CD4-positive, alpha-beta T cell (primary cell): ENCODE measurements around the gene SLC25A13. TPM values are rescaled to one million over a fixed set of nuclear protein-coding genes. Genes with fewer than 3 reads are reported as not detected.

Experiments
- ATAC-seq: fragments of 200-7000 bp; cut with Tn5 transposase; one replicate; pipeline ENCODE4 v1.10.0; 2022; ENCODE audit warnings: mild to moderate bottlenecking; ENCODE audit not compliant: poor library complexity
- CTCF ChIA-PET: fragments of 350-600 bp; sonication (Branson Sonifier 250); formaldehyde crosslinking; loops from one replicate; lab custom pipeline; 2021; ENCODE audit warnings: antibody characterized with exemption, inconsistent platforms; lab: Charles Lee
- POLR2A ChIA-PET: fragments of 350-600 bp; sonication (Branson Sonifier 250); formaldehyde crosslinking; loops from one replicate; lab custom pipeline; 2021; ENCODE audit warnings: antibody characterized with exemption, inconsistent platforms; lab: Charles Lee
- DNase-seq, 14 experiments: peaks; one replicate each; pipeline ENCODE4 v3.0.0-alpha.2; 2013 to 2020; ENCODE audit warnings: mixed read lengths in 2 of 14
- H3K27ac ChIP-seq, 2 donors: one replicate each; pipeline versions ENCODE4 v1.5.1 to v1.7.0; 2013; ENCODE audit warnings: low read length in 2 of 2, low read depth in 1 of 2, mild to moderate bottlenecking in 1 of 2
- H3K27me3 ChIP-seq, 2 experiments: 1 replicate in 1 of 2; 2 replicates in 1 of 2; pipeline versions ENCODE4 v1.6.1 to v1.7.0; 2013; ENCODE audit warnings: low read length in 2 of 2, control low read depth in 1 of 2, mild to moderate bottlenecking in 1 of 2, moderate library complexity in 1 of 2; ENCODE audit not compliant: insufficient read depth in 2 of 2, control insufficient read depth in 1 of 2
- H3K36me3 ChIP-seq: one replicate; pipeline ENCODE4 v1.6.1; 2013; ENCODE audit warnings: low read length, control low read depth; ENCODE audit not compliant: insufficient read depth
- H3K4me1 ChIP-seq: one replicate; pipeline ENCODE4 v1.6.1; 2013; ENCODE audit warnings: low read length, control low read depth; ENCODE audit not compliant: insufficient read depth
- H3K4me3 ChIP-seq: one replicate; pipeline ENCODE4 v1.5.1; 2013; ENCODE audit warnings: mild to moderate bottlenecking, low read length, moderate library complexity
- H3K9me3 ChIP-seq, 2 experiments: 1 replicate in 1 of 2; 2 replicates in 1 of 2; pipeline versions ENCODE4 v1.6.1 to v1.7.0; 2013; ENCODE audit warnings: low read length in 2 of 2, mild to moderate bottlenecking in 2 of 2, control low read depth in 1 of 2, moderate library complexity in 1 of 2; ENCODE audit not compliant: control insufficient read depth in 1 of 2, insufficient read depth in 1 of 2
- H3K27ac Mint-ChIP-seq: one replicate; pipeline ENCODE4 v1.8.0; 2020; ENCODE audit warnings: mixed read lengths
- H3K27me3 Mint-ChIP-seq: one replicate; pipeline ENCODE4 v1.8.0; 2021; ENCODE audit warnings: mixed read lengths
- H3K36me3 Mint-ChIP-seq: one replicate; pipeline ENCODE4 v1.8.0; 2021; ENCODE audit warnings: low read depth, mixed read lengths
- H3K4me1 Mint-ChIP-seq: one replicate; pipeline ENCODE4 v1.8.0; 2021; ENCODE audit warnings: low read depth, mixed read lengths
- H3K4me3 Mint-ChIP-seq: one replicate; pipeline ENCODE4 v1.8.0; 2020; ENCODE audit warnings: mild to moderate bottlenecking, mixed read lengths
- H3K9me3 Mint-ChIP-seq: one replicate; pipeline ENCODE4 v1.8.0; 2020; ENCODE audit warnings: mixed read lengths
- intact Hi-C, 2 experiments: fragments of 100-400 bp; cut with DNase I in 1 of 2; cut with micrococcal nuclease in 1 of 2; formaldehyde crosslinking; loops; one replicate each; pipeline versions ENCODE4 v1.15.1 to v1.9.0; 2023 to 2025; cut with DNase I, micrococcal nuclease
- total RNA-seq, 174 experiments: library from RNA in 2 of 174; stranded (reverse) in 2 of 174; gene quantifications; one replicate each; pipeline ENCODE4 v1.2.3 and lab custom pipeline; 2021 to 2026
- TF ChIP-seq, protein P1 (sequence below): fragments of 200-600 bp; IDR thresholded peaks from one replicate; pipeline ENCODE4 v1.8.0; 2022; ENCODE audit warnings: antibody characterized with exemption, mild to moderate bottlenecking

SLC25A13 gene
- total RNA-seq, 2 experiments from 2014 or later, result 12.7 to 13.5 TPM

DNA sequence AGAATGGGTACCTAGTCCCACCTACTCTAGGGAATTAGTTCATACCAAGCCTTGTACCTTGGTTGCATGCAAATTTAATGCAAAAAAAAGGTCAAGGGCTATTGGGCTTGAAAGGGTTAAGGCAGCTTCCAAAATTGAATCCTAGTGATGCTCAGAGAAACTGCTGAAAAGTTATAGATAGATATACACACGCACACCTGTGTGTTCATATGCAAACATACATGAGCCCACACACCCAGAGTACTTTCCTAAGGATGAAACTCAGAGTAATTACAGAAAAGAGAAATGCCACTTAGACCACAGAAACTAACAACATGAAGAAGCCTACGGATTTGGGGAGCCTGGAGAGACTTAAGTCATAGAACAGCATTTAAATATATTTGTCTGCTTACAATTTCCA is 1.5 kb downstream of the SLC25A13 start:
- H3K9me3 ChIP-seq, result no peaks in the 10 kb centered on the region
- Mint-ChIP-seq H3K4me1 (peaks cover 38% of the 10 kb centered on the region), H3K36me3 (peaks cover 7% of the 10 kb centered on the region), H3K27me3 (no peaks in the 10 kb centered on the region), H3K9me3 (no peaks in the 10 kb centered on the region), H3K4me3 (peak overlapping the region; percentile 97), H3K27ac (peak overlapping the region; percentile 96)
- CTCF ChIA-PET, result no interaction called here
- POLR2A ChIA-PET, result interaction anchor here (1.0 kb wide), 1 partner anchor 35 kb away, joined by 6 read pairs; no protein-coding TSS in a partner anchor
- H3K36me3 ChIP-seq, result no peaks in the 10 kb centered on the region
- intact Hi-C loops, result loop anchor here (5.0 to 10.0 kb wide), 2 partner anchors 33 to 384 kb away; partner anchors contain the start of gene SEM1 (in 1 of the 2)
- ATAC-seq (no peak), DNase-seq (peak in 1 of 14 experiments; percentile 15)
- no peak overlapping the region for H3K4me3 ChIP-seq
- TF ChIP-seq, protein P1, sequence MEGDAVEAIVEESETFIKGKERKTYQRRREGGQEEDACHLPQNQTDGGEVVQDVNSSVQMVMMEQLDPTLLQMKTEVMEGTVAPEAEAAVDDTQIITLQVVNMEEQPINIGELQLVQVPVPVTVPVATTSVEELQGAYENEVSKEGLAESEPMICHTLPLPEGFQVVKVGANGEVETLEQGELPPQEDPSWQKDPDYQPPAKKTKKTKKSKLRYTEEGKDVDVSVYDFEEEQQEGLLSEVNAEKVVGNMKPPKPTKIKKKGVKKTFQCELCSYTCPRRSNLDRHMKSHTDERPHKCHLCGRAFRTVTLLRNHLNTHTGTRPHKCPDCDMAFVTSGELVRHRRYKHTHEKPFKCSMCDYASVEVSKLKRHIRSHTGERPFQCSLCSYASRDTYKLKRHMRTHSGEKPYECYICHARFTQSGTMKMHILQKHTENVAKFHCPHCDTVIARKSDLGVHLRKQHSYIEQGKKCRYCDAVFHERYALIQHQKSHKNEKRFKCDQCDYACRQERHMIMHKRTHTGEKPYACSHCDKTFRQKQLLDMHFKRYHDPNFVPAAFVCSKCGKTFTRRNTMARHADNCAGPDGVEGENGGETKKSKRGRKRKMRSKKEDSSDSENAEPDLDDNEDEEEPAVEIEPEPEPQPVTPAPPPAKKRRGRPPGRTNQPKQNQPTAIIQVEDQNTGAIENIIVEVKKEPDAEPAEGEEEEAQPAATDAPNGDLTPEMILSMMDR, result no peak
- H3K4me1 ChIP-seq, result peaks cover 13% of the 10 kb centered on the region
- H3K27me3 ChIP-seq, result no peaks in the 10 kb centered on the region
- H3K27ac ChIP-seq, result peak overlapping the region; percentile 63 to 87

DNA sequence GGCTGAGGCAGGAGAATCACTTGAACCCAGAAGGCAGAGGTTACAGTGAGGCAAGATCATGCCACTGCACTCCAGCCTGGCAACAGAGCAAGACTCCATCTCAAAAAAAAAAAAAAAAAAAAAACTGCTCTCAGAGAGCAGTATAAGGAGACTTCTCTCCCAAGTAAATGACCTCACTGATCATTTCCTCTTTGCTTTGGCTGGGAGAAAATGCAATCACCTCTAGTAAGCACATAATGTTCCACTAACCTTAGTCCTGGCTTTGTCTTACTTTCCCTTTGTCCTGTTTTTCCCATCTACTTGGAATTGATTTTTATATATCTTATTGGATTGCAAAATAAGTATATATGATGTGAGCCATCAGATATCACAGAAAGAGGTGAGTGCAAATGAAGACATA is 2.5 kb downstream of the SLC25A13 start:
- Mint-ChIP-seq H3K4me1 (peaks cover 44% of the 10 kb centered on the region), H3K27ac (peak overlapping the region; percentile 18), H3K27me3 (no peaks in the 10 kb centered on the region), H3K4me3 (no peak overlapping the region), H3K9me3 (no peaks in the 10 kb centered on the region), H3K36me3 (peaks cover 7% of the 10 kb centered on the region)
- Histone ChIP-seq H3K9me3 (no peaks in the 10 kb centered on the region), H3K36me3 (no peaks in the 10 kb centered on the region), H3K4me1 (peaks cover 13% of the 10 kb centered on the region), H3K4me3 (no peak overlapping the region), H3K27me3 (no peaks in the 10 kb centered on the region), H3K27ac (no peak overlapping the region)
- DNase-seq, result no peak
- intact Hi-C loops, result no loop called here
- POLR2A ChIA-PET, result interaction anchor here (1.0 kb wide), 1 partner anchor 34 kb away, joined by 3 read pairs; no protein-coding TSS in a partner anchor
- CTCF ChIA-PET, result no interaction called here
- ATAC-seq, result no peak
- TF ChIP-seq, protein P1, result no peak

DNA sequence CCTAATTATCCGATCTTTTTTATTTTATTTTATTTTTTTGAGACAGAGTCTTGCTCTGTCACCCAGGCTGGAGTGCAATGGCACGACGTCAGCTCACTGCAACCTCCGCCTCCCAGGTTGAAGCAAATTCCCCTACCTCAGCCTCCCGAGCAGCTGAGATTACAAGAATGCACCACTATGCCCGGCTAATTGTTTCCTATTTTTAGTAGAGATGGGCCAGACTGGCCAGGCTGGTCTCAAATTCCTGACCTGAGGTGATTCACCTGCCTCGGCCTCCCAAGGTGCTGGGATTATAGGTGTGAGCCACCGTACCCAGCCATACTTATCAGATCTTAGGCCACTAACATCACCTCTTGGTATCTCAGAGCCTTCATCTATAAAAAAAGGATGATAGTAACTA is 4.9 kb downstream of the SLC25A13 start:
- Histone ChIP-seq H3K27ac (no peak overlapping the region), H3K4me1 (peaks cover 8% of the 10 kb centered on the region), H3K36me3 (peaks cover 3% of the 10 kb centered on the region), H3K27me3 (no peaks in the 10 kb centered on the region), H3K9me3 (no peaks in the 10 kb centered on the region), H3K4me3 (no peak overlapping the region)
- DNase-seq, result no peak
- Mint-ChIP-seq H3K27ac (no peak overlapping the region), H3K36me3 (peaks cover 17% of the 10 kb centered on the region), H3K4me1 (peaks cover 64% of the 10 kb centered on the region), H3K27me3 (no peaks in the 10 kb centered on the region), H3K4me3 (no peak overlapping the region), H3K9me3 (no peaks in the 10 kb centered on the region)
- intact Hi-C loops, result no loop called here
- TF ChIP-seq, protein P1, result no peak
- ChIA-PET POLR2A (no interaction called here), CTCF (no interaction called here)
- ATAC-seq, result no peak
